K562 (cell line): Measurements from ENCODE around the gene PCOLCE2.

Experiments
- TF ChIP-seq, protein P1 (sequence below): fragments of 250-450 bp; sonication (Bioruptor Pico); IDR thresholded peaks from 2 replicates; pipeline ENCODE4 v1.4.0; 2020; ENCODE audit warnings: mild to moderate bottlenecking, moderate library complexity, borderline replicate concordance
- TF ChIP-seq, protein P2 (sequence below), 3 experiments: IDR thresholded peaks in 2 of 3; conservative IDR thresholded peaks in 1 of 3; 2 replicates each; pipeline ENCODE4 v1.5.1; 2011 to 2012; ENCODE audit warnings: low read length in 3 of 3, mild to moderate bottlenecking in 3 of 3, control low read depth in 2 of 3, improper control_type of control experiment in 1 of 3, inconsistent platforms in 1 of 3, low read depth in 1 of 3, mixed read lengths in 1 of 3, moderate library complexity in 1 of 3; ENCODE audit not compliant: insufficient read depth in 2 of 3

DNA sequence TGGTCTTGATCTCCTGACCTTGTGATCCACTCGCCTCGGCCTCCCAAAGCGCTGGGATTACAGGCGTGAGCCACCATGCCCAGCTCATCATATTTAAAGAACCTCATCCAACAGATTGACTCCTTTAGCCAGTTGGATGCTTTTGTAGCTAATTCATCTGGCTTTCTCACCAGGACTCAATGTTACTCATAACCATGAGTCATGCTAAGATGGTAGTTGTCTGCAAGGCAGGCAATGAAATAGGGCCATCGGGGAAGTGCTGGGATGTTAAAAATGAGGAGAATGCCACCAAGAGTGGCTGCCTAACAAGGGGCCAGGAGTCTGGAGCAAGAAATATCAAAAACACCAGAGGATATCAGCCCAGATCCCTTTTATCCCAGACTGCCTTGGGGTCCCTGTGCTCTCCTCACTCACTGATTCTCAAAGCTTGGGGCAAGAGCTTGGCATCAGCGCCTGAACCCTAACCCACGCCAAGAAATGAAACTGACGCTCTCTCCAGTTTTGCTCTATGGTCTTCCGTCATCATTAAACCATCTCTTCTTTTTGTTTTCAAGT, 7.4 kb upstream of the PCOLCE2 start:
- TF ChIP-seq, protein P1, sequence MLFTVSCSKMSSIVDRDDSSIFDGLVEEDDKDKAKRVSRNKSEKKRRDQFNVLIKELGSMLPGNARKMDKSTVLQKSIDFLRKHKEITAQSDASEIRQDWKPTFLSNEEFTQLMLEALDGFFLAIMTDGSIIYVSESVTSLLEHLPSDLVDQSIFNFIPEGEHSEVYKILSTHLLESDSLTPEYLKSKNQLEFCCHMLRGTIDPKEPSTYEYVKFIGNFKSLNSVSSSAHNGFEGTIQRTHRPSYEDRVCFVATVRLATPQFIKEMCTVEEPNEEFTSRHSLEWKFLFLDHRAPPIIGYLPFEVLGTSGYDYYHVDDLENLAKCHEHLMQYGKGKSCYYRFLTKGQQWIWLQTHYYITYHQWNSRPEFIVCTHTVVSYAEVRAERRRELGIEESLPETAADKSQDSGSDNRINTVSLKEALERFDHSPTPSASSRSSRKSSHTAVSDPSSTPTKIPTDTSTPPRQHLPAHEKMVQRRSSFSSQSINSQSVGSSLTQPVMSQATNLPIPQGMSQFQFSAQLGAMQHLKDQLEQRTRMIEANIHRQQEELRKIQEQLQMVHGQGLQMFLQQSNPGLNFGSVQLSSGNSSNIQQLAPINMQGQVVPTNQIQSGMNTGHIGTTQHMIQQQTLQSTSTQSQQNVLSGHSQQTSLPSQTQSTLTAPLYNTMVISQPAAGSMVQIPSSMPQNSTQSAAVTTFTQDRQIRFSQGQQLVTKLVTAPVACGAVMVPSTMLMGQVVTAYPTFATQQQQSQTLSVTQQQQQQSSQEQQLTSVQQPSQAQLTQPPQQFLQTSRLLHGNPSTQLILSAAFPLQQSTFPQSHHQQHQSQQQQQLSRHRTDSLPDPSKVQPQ, result no peak
- TF ChIP-seq, protein P2, sequence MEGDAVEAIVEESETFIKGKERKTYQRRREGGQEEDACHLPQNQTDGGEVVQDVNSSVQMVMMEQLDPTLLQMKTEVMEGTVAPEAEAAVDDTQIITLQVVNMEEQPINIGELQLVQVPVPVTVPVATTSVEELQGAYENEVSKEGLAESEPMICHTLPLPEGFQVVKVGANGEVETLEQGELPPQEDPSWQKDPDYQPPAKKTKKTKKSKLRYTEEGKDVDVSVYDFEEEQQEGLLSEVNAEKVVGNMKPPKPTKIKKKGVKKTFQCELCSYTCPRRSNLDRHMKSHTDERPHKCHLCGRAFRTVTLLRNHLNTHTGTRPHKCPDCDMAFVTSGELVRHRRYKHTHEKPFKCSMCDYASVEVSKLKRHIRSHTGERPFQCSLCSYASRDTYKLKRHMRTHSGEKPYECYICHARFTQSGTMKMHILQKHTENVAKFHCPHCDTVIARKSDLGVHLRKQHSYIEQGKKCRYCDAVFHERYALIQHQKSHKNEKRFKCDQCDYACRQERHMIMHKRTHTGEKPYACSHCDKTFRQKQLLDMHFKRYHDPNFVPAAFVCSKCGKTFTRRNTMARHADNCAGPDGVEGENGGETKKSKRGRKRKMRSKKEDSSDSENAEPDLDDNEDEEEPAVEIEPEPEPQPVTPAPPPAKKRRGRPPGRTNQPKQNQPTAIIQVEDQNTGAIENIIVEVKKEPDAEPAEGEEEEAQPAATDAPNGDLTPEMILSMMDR (IDR thresholded peaks at IDR 0.05 in 2 of 3, conservative IDR thresholded peaks at IDR 0.05 in 1 of 3; ENCODE audit: insufficient read depth in 2 of 3, low read depth in 1 of 3, low read length in 3 of 3), result no peak
